ENCODE data around the gene LPIN1.
"Not testable (repeated sequence)": the region's sequence is repeated elsewhere in the genome, so short reads cannot be mapped to it uniquely, and the experiment has no call there.

LPIN1 gene

DNA sequence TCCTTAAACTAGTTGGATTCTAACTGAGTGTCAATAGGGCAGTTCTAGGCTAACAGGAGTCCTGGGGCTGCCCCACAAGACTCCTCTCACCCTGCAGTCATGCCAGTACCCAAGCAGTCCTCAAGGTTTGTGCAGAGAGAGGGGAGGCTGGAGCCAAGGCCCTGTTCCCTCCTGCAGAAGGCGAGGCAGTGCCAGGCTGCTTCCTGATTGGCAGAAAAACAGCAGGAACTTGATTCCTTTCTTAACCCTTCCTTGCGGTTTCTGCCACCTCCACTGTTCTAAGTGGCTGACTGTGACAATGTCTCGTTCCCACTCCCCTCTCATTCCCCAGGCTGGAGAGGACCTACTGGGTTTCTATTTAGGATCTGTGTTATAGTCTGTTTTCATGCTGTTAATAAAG, 75.3 kb downstream of the LPIN1 start:
- H3K9me3 Mint-ChIP-seq, result no peaks in the 10 kb centered on the region
- peaks cover 7% of the 10 kb centered on the region for H3K4me1 Mint-ChIP-seq
- peaks cover 69% of the 10 kb centered on the region for H3K36me3 Mint-ChIP-seq (ENCODE audit: low read depth)
- H3K4me3 Mint-ChIP-seq, result no peak overlapping the region
- no peak overlapping the region for H3K27ac Mint-ChIP-seq
- no peaks in the 10 kb centered on the region for H3K27me3 Mint-ChIP-seq (ENCODE audit: low read depth)
- TF ChIP-seq, protein P1, sequence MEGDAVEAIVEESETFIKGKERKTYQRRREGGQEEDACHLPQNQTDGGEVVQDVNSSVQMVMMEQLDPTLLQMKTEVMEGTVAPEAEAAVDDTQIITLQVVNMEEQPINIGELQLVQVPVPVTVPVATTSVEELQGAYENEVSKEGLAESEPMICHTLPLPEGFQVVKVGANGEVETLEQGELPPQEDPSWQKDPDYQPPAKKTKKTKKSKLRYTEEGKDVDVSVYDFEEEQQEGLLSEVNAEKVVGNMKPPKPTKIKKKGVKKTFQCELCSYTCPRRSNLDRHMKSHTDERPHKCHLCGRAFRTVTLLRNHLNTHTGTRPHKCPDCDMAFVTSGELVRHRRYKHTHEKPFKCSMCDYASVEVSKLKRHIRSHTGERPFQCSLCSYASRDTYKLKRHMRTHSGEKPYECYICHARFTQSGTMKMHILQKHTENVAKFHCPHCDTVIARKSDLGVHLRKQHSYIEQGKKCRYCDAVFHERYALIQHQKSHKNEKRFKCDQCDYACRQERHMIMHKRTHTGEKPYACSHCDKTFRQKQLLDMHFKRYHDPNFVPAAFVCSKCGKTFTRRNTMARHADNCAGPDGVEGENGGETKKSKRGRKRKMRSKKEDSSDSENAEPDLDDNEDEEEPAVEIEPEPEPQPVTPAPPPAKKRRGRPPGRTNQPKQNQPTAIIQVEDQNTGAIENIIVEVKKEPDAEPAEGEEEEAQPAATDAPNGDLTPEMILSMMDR (IDR thresholded peaks at IDR 0.05; ENCODE audit: unreplicated experiment in 3 of 3), result no peak

DNA sequence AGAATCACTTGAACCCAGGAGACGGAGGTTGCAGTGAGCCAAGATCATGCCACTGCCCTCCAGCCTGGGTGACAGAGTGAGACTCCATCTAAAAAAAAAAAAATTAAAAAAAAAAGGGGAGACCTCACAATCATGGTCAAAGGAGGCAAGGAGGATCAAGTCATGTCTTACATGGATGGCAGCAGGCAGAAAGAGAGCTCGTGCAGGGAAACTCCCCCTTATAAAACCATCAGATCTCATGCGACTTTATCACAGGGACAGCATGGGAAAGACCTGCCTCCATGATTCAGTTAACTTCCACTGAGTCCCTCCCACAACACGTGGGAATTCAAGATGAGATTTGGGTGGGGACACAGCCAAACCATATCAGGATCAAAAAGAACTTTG, 75.9 kb downstream of the LPIN1 start:
- not testable (repeated sequence) for H3K9me3 Mint-ChIP-seq; H3K4me1 Mint-ChIP-seq; H3K27me3 Mint-ChIP-seq (ENCODE audit: low read depth); H3K4me3 Mint-ChIP-seq; H3K27ac Mint-ChIP-seq
- peaks cover 65% of the 10 kb centered on the region for H3K36me3 Mint-ChIP-seq (ENCODE audit: low read depth)

GRCh38 chr2:11822746-11823451, 76.5 kb downstream of the LPIN1 start:
- H3K27me3 Mint-ChIP-seq (ENCODE audit: low read depth), result no peaks in the 10 kb centered on the region
- H3K9me3 Mint-ChIP-seq, result no peaks in the 10 kb centered on the region
- H3K4me3 Mint-ChIP-seq, result no peak overlapping the region
- H3K36me3 Mint-ChIP-seq (ENCODE audit: low read depth), result peaks cover 65% of the 10 kb centered on the region
- H3K27ac Mint-ChIP-seq, result peak overlapping the region; percentile 10 to 33 (median 18)
- TF ChIP-seq, protein P1 (IDR thresholded peaks at IDR 0.05; ENCODE audit: unreplicated experiment in 3 of 3), result no peak
- peaks cover 7% of the 10 kb centered on the region for H3K4me1 Mint-ChIP-seq

DNA sequence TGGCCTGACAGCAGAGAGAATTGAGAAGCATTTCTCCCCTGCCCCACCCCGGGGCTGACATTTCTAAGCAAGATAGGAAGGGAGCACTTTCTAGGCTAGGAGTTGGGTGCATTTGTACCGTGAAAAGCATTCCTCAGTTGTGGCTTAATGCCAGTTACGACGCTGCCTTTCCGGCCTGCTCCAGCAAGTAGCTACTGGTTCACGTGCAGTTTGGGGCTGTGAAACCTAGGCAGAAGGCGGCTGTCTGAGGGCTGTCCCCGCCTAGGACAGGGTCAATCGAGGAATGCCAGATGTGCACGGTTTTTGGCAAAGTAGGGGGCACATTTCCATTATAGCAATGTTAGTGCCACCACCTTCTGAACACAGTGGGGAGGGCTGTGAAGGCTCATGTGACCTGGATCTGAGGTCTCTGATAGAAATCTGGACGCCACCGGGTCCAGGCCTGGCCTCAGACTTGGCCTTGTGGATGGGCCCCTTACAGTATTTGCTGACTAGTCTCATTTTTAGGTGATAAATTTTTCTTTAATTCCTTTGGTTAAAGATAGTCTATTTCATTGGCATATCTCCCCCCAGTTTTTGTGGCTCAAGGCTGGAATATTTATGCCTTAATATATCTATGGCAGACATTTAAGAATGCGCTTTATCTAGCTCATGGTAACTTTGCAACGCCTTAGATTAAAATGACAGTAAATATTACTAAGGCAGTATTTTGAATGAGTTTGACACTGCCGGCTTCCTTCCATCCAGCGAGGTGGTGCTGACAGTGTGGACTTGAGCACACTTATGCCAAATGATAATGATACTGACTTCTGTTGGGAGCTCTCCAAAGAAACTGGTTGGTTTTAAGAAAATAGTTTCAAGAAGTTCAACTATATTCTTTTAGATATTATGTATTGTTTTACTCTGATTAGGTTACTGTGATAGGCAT, 78.7 kb downstream of the LPIN1 start:
- TF ChIP-seq, protein P1 (IDR thresholded peaks at IDR 0.05; ENCODE audit: unreplicated experiment in 3 of 3), result no peak
- H3K27ac Mint-ChIP-seq, result no peak overlapping the region
- no peak overlapping the region for H3K4me3 Mint-ChIP-seq
- H3K9me3 Mint-ChIP-seq, result no peaks in the 10 kb centered on the region
- H3K36me3 Mint-ChIP-seq (ENCODE audit: low read depth), result peaks cover 51% of the 10 kb centered on the region
- no peaks in the 10 kb centered on the region for H3K27me3 Mint-ChIP-seq (ENCODE audit: low read depth)
- peaks cover 19% of the 10 kb centered on the region for H3K4me1 Mint-ChIP-seq

DNA sequence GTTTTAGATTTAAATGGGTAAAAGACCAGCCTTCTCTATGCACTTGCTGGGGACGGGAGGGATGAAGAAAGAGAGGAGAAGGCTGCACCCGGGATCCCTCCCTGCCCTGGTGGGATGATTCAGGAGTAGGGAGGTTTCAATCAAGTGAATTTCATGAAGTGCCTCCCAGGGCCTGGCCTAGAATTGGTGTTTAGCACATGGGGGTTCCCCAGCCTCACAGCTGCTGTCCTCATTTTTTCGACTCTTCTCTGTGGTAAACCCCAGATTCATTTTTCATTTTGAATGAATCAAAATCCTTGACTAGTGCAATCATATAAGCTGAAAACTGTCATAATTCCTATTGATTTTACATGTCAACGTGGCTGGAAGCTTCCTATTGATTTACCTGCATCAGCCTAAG, 81.1 kb downstream of the LPIN1 start:
- no peaks in the 10 kb centered on the region for H3K27me3 Mint-ChIP-seq (ENCODE audit: low read depth)

DNA sequence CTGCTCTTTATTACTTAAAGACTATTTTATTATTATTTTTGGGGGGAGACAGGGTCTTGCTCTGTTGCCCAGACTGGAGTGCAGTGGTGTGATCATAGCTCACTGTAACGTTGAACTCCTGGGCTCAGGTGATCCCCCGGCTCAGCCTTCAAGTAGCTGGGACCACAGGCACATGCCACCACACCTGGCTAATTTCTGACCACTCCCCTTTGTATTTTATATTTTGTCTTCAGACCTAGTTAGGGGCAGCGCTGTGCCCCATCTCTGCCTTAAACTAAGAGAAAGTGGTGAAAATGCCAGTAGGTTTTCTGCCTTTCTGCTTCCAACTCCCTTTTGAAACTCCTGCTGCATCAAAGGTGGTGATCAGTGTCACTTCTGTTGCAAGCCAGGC, 82.5 kb downstream of the LPIN1 start:
- H3K36me3 Mint-ChIP-seq (ENCODE audit: low read depth), result peaks cover 21% of the 10 kb centered on the region
- TF ChIP-seq, protein P1 (IDR thresholded peaks at IDR 0.05; ENCODE audit: unreplicated experiment in 3 of 3), result no peak
- H3K9me3 Mint-ChIP-seq, result no peaks in the 10 kb centered on the region
- peaks cover 23% of the 10 kb centered on the region for H3K4me1 Mint-ChIP-seq
- no peak overlapping the region for H3K4me3 Mint-ChIP-seq
- no peaks in the 10 kb centered on the region for H3K27me3 Mint-ChIP-seq (ENCODE audit: low read depth)
- peak overlapping the region; percentile 90 to 98 (median 91) for H3K27ac Mint-ChIP-seq

More for the DNA sequence above, 81.1 kb downstream of the LPIN1 start:
- Mint-ChIP-seq H3K27ac (no peak overlapping the region), H3K36me3 (ENCODE audit: low read depth) (peaks cover 34% of the 10 kb centered on the region), H3K4me1 (peaks cover 30% of the 10 kb centered on the region), H3K4me3 (no peak overlapping the region), H3K9me3 (no peaks in the 10 kb centered on the region)
- TF ChIP-seq, protein P1 (IDR thresholded peaks at IDR 0.05; ENCODE audit: unreplicated experiment in 3 of 3), result no peak
